Neural progenitor cell (in vitro differentiated cells): ENCODE results near the gene PRKCA. TPM values are rescaled to one million over a fixed set of nuclear protein-coding genes. Genes with fewer than 3 reads are reported as not detected.
A peak's percentile ranks its signal among the peaks of the same experiment; 100 is the strongest.

Source experiments
- DNase-seq: peaks from one replicate; pipeline ENCODE4 v3.0.0-alpha.2; 2016; ENCODE audit warnings: low spot score
- H2AFZ ChIP-seq: fragments of 200-600 bp; sonication (generic); replicated peaks from 2 replicates; pipeline ENCODE4 v1.6.1; 2016; ENCODE audit warnings: antibody characterized with exemption
- H3F3A ChIP-seq: fragments of 200-600 bp; sonication (generic); 2 replicates; pipeline ENCODE4 v1.6.1; 2016; ENCODE audit warnings: antibody characterized with exemption, low read depth
- H3K27ac ChIP-seq: fragments of 200-600 bp; sonication (generic); 2 replicates; pipeline ENCODE4 v1.5.1; 2016; ENCODE audit warnings: mild to moderate bottlenecking
- H3K27me3 ChIP-seq: fragments of 200-600 bp; sonication (generic); 2 replicates; pipeline ENCODE4 v1.6.1; 2016; ENCODE audit warnings: mild to moderate bottlenecking, moderate library complexity
- H3K36me3 ChIP-seq: fragments of 200-600 bp; sonication (generic); 2 replicates; pipeline ENCODE4 v1.5.1; 2016
- H3K4me1 ChIP-seq: fragments of 200-600 bp; sonication (generic); 2 replicates; pipeline ENCODE4 v1.6.1; 2016; ENCODE audit warnings: mixed run types
- H3K4me2 ChIP-seq: fragments of 200-600 bp; sonication (generic); 2 replicates; pipeline ENCODE4 v1.6.1; 2016
- H3K4me3 ChIP-seq: fragments of 200-600 bp; sonication (generic); 2 replicates; pipeline ENCODE4 v1.5.1; 2016
- H3K79me2 ChIP-seq: fragments of 200-600 bp; sonication (generic); 2 replicates; pipeline ENCODE4 v1.6.1; 2016; ENCODE audit warnings: low read depth
- H3K9ac ChIP-seq: fragments of 200-600 bp; sonication (generic); 2 replicates; pipeline ENCODE4 v1.6.1; 2016
- H3K9me3 ChIP-seq: fragments of 200-600 bp; sonication (generic); 2 replicates; pipeline ENCODE4 v1.5.1; 2016; ENCODE audit warnings: low read depth
- H4K20me1 ChIP-seq: fragments of 200-600 bp; sonication (generic); 2 replicates; pipeline ENCODE4 v1.6.1; 2016; ENCODE audit warnings: low read depth
- H3K27ac Mint-ChIP-seq: 3 replicates; pipeline ENCODE4 v1.8.0; 2021; ENCODE audit warnings: mixed read lengths
- H3K27me3 Mint-ChIP-seq: 2 replicates; pipeline ENCODE4 v1.8.0; 2022; ENCODE audit warnings: low read depth, mild to moderate bottlenecking, inconsistent platforms, moderate library complexity, mixed read lengths; ENCODE audit not compliant: insufficient read depth
- H3K36me3 Mint-ChIP-seq: 3 replicates; pipeline ENCODE4 v1.8.0; 2021; ENCODE audit warnings: mixed read lengths
- H3K4me1 Mint-ChIP-seq: 3 replicates; pipeline ENCODE4 v1.8.0; 2021; ENCODE audit warnings: mixed read lengths
- H3K4me3 Mint-ChIP-seq: 3 replicates; pipeline ENCODE4 v1.8.0; 2021; ENCODE audit warnings: mild to moderate bottlenecking, moderate library complexity, mixed read lengths
- H3K9me3 Mint-ChIP-seq: 3 replicates; pipeline ENCODE4 v1.8.0; 2020; ENCODE audit warnings: mixed read lengths
- EZH2 ChIP-seq: fragments of 200-600 bp; sonication (generic); IDR thresholded peaks from 2 replicates; pipeline ENCODE4 v1.6.1; 2017; ENCODE audit warnings: antibody characterized with exemption, mild to moderate bottlenecking, moderate library complexity
- EZH2phosphoT487 ChIP-seq: fragments of 200-600 bp; sonication (generic); IDR thresholded peaks from 2 replicates; pipeline ENCODE4 v1.6.1; 2017; ENCODE audit warnings: antibody characterized with exemption
- total RNA-seq: library from RNA; depleted of rRNA; stranded (reverse); fragments of >200 nt; gene quantifications from 2 replicates; pipeline ENCODE4 v1.2.3, GENCODE V29; 2015; ENCODE audit warnings: low replicate concordance
- TF ChIP-seq, protein P1 (sequence below): fragments of 200-600 bp; sonication (generic); IDR thresholded peaks from 2 replicates; pipeline ENCODE4 v1.5.1; 2017; ENCODE audit warnings: antibody characterized with exemption, mild to moderate bottlenecking

The PRKCA gene
- total RNA-seq, 1 donor from 2014 or later, result 2.1 TPM

DNA sequence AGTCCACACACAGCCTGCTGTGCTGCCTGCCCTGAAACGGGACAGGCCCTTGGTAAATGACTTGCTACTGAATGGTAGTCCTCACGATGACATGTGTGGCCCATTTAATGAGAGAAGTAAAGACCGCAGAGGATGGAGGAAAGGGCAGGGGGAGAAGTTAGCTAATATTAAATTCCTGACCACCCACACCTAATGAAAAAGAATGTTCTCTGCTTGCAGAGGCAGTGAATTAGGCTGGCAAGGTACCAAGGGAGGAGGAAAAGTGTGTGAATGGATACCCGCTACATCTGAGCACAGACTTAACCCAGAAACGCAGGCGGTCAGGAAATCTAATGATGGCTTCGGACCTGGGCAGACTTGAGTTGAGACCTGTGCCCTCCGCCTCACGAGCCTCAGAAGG is 141.2 kb downstream of the PRKCA start:
- Mint-ChIP-seq H3K4me1 (peaks cover 5% of the 10 kb centered on the region), H3K9me3 (no peaks in the 10 kb centered on the region), H3K36me3 (no peaks in the 10 kb centered on the region), H3K4me3 (no peak overlapping the region), H3K27ac (peak overlapping the region; percentile 16), H3K27me3 (peaks cover 7% of the 10 kb centered on the region)
- Histone ChIP-seq H2AFZ (no peak overlapping the region), H3K4me1 (no peaks in the 10 kb centered on the region), H3K4me2 (no peak overlapping the region), H3K27ac (no peak overlapping the region), H3F3A (no peaks in the 10 kb centered on the region), H3K36me3 (no peaks in the 10 kb centered on the region), H4K20me1 (no peaks in the 10 kb centered on the region), H3K4me3 (no peak overlapping the region), H3K9me3 (no peaks in the 10 kb centered on the region), H3K27me3 (no peaks in the 10 kb centered on the region), H3K9ac (no peak overlapping the region), H3K79me2 (no peaks in the 10 kb centered on the region)
- TF ChIP-seq, protein P1, sequence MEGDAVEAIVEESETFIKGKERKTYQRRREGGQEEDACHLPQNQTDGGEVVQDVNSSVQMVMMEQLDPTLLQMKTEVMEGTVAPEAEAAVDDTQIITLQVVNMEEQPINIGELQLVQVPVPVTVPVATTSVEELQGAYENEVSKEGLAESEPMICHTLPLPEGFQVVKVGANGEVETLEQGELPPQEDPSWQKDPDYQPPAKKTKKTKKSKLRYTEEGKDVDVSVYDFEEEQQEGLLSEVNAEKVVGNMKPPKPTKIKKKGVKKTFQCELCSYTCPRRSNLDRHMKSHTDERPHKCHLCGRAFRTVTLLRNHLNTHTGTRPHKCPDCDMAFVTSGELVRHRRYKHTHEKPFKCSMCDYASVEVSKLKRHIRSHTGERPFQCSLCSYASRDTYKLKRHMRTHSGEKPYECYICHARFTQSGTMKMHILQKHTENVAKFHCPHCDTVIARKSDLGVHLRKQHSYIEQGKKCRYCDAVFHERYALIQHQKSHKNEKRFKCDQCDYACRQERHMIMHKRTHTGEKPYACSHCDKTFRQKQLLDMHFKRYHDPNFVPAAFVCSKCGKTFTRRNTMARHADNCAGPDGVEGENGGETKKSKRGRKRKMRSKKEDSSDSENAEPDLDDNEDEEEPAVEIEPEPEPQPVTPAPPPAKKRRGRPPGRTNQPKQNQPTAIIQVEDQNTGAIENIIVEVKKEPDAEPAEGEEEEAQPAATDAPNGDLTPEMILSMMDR, result no peak
- TF ChIP-seq EZH2phosphoT487, result no peak
- TF ChIP-seq EZH2, result no peak
- no peak for DNase-seq

DNA sequence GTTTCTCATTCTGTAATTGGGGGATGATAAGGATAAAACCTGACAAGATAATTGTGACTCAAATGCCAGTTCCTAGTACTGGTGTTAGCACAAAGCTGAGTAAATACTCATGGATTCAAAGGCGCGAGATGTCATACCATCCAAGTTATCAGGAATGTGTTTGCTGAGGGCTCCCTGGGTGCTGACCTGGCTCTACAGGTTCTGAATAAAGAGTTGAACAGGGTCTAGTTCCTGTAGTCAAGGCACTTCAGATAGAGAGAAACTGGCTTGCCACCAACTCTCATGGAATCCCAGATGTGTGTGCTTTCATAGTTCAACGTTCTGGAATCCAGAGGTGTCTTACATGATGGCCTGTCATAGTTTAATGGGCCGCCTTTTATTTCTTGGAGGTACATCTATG is 141.6 kb downstream of the PRKCA start:
- Mint-ChIP-seq H3K4me3 (no peak overlapping the region), H3K36me3 (no peaks in the 10 kb centered on the region), H3K4me1 (peaks cover 5% of the 10 kb centered on the region), H3K27ac (peak overlapping the region; percentile 16), H3K27me3 (peaks cover 7% of the 10 kb centered on the region), H3K9me3 (no peaks in the 10 kb centered on the region)
- Histone ChIP-seq H3K27me3 (no peaks in the 10 kb centered on the region), H3K4me2 (no peak overlapping the region), H3F3A (no peaks in the 10 kb centered on the region), H3K9me3 (no peaks in the 10 kb centered on the region), H3K27ac (no peak overlapping the region), H3K36me3 (no peaks in the 10 kb centered on the region), H3K4me1 (no peaks in the 10 kb centered on the region), H3K79me2 (no peaks in the 10 kb centered on the region), H3K9ac (no peak overlapping the region), H4K20me1 (no peaks in the 10 kb centered on the region), H3K4me3 (no peak overlapping the region), H2AFZ (no peak overlapping the region)
- TF ChIP-seq EZH2phosphoT487 (no peak), EZH2 (no peak)
- TF ChIP-seq, protein P1, result no peak
- DNase-seq, result no peak

DNA sequence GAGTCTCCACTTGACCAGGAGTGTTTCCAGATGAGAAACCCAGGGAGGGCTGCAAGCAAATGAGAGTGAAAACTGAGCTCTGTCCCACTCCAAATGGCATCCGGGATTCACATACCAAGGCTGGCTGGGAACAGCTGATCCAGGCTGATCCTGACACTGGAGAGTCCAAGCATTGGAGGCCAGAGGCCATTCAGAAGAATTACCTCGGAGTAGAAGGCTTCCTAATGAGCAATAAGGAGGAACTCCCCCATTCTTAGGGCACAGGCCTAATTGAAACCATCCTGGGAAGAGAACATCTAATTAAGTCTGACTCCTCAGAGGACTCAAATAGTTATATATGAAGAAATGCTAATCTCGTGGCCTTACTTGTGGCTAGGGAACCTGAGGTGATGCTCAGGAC is 142.8 kb downstream of the PRKCA start:
- H3K79me2 ChIP-seq, result no peaks in the 10 kb centered on the region
- Mint-ChIP-seq H3K4me1 (peaks cover 15% of the 10 kb centered on the region), H3K9me3 (peaks cover under 1% of the 10 kb centered on the region), H3K4me3 (no peak overlapping the region), H3K36me3 (no peaks in the 10 kb centered on the region), H3K27me3 (peaks cover 7% of the 10 kb centered on the region), H3K27ac (no peak overlapping the region)
- no peaks in the 10 kb centered on the region for H3K9me3 ChIP-seq
- H3K4me1 ChIP-seq, result no peaks in the 10 kb centered on the region
- no peak overlapping the region for H3K9ac ChIP-seq
- no peaks in the 10 kb centered on the region for H4K20me1 ChIP-seq
- TF ChIP-seq EZH2phosphoT487, result no peak
- no peak for TF ChIP-seq EZH2
- TF ChIP-seq, protein P1, result no peak
- H2AFZ ChIP-seq, result no peak overlapping the region
- H3K27ac ChIP-seq, result no peak overlapping the region
- no peaks in the 10 kb centered on the region for H3K36me3 ChIP-seq
- H3F3A ChIP-seq, result no peaks in the 10 kb centered on the region
- DNase-seq, result no peak
- no peaks in the 10 kb centered on the region for H3K27me3 ChIP-seq
- H3K4me2 ChIP-seq, result no peak overlapping the region
- H3K4me3 ChIP-seq, result no peak overlapping the region
